ENCODE data around the gene SMARCB1.

SMARCB1 gene

DNA sequence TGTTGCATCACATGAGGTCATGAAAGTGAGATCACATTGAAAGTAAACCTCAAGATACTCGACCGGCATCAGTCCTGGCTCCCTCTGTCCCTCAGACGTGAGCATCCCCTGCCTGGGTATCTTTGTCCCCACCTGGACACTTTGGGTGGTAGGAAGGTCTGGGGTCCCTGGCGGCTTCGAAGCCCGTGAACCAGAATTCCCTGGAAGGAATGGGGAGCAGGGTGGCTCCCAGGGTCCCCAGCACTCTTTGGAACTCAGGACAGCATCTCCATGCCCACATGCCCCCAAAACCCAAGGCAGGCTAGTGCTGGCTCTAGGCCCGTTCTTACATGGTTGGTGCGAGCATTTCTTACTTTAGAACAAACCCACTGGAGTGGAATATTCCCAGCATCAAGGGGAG lies 44.5 kb downstream of the SMARCB1 start:
- H3K9me2 ChIP-seq (replicated peaks; ENCODE audit: insufficient read depth, low read length): no peaks in the 10 kb centered on the region
- H3K79me2 ChIP-seq (ENCODE audit: low read length): peaks cover 56% of the 10 kb centered on the region
- 0 out of 2 replicates have a peak, but pooled peaks cover 3% of the 10 kb centered on the region for H3K36me3 ChIP-seq (replicated peaks; ENCODE audit: insufficient read depth, low read length)
- H3K4me2 ChIP-seq (ENCODE audit: low read depth, low read length): no peak overlapping the region
- H3K9me3 ChIP-seq (replicated peaks; ENCODE audit: insufficient read depth, low read length): no peaks in the 10 kb centered on the region
- H3K27ac ChIP-seq (ENCODE audit: low read length): no peak overlapping the region
- DNase-seq: no peak
- TF ChIP-seq CTCF (IDR thresholded peaks at IDR 0.05; ENCODE audit: low read length): no peak
- no peak for TF ChIP-seq EZH2phosphoT487 (IDR thresholded peaks at IDR 0.05; ENCODE audit: low read length)
- no peak for TF ChIP-seq EZH2 (optimal IDR thresholded peaks at IDR 0.05; ENCODE audit: low read depth, low read length)
- H3K4me3 ChIP-seq (ENCODE audit: low read length): no peak overlapping the region
- H3K4me1 ChIP-seq (ENCODE audit: low read length): peaks cover 6% of the 10 kb centered on the region
- peaks cover 7% of the 10 kb centered on the region for H3F3A ChIP-seq (ENCODE audit: insufficient read depth, low read length)
- no peak overlapping the region for H3K9ac ChIP-seq (ENCODE audit: low read length)
- no peaks in the 10 kb centered on the region for H3K27me3 ChIP-seq (replicated peaks; ENCODE audit: insufficient read depth, low read length)
- no peaks in the 10 kb centered on the region for H4K20me1 ChIP-seq (ENCODE audit: insufficient read depth, low read length)
- H2AFZ ChIP-seq (ENCODE audit: low read length): no peak overlapping the region

DNA sequence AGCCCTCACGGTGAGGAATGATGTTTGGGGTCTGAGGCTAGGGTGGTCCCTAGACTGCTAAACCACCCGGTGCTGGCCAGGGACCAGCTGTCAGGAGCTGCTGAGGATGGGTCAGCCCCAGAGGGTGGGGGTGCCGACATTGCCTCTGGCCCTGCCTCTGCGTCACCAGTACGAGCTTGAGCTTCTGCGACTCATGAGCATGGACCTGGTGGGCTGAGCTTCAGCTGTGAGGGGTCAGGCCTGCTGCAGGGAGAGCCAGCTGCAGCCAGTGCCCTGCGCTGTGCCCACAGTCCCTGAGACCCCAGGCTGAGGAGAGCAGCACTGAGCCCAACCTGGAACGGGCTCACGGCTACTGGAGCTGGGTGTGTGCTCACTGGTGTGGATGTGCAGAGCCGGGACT lies 45.0 kb downstream of the SMARCB1 start:
- peaks cover 12% of the 10 kb centered on the region for H3F3A ChIP-seq (ENCODE audit: insufficient read depth, low read length)
- no peak for TF ChIP-seq CTCF (IDR thresholded peaks at IDR 0.05; ENCODE audit: low read length)
- TF ChIP-seq EZH2phosphoT487 (IDR thresholded peaks at IDR 0.05; ENCODE audit: low read length): no peak
- TF ChIP-seq EZH2 (optimal IDR thresholded peaks at IDR 0.05; ENCODE audit: low read depth, low read length): no peak
- H3K27ac ChIP-seq (ENCODE audit: low read length): no peak overlapping the region
- no peaks in the 10 kb centered on the region for H3K9me2 ChIP-seq (replicated peaks; ENCODE audit: insufficient read depth, low read length)
- H4K20me1 ChIP-seq (ENCODE audit: insufficient read depth, low read length): no peaks in the 10 kb centered on the region
- H3K4me2 ChIP-seq (ENCODE audit: low read depth, low read length): no peak overlapping the region
- no peaks in the 10 kb centered on the region for H3K27me3 ChIP-seq (replicated peaks; ENCODE audit: insufficient read depth, low read length)
- no peak overlapping the region for H2AFZ ChIP-seq (ENCODE audit: low read length)
- H3K79me2 ChIP-seq (ENCODE audit: low read length): peaks cover 61% of the 10 kb centered on the region
- 0 out of 2 replicates have a peak, but pooled peaks cover 3% of the 10 kb centered on the region for H3K36me3 ChIP-seq (replicated peaks; ENCODE audit: insufficient read depth, low read length)
- no peak overlapping the region for H3K9ac ChIP-seq (ENCODE audit: low read length)
- H3K4me1 ChIP-seq (ENCODE audit: low read length): peaks cover 12% of the 10 kb centered on the region
- H3K9me3 ChIP-seq (replicated peaks; ENCODE audit: insufficient read depth, low read length): no peaks in the 10 kb centered on the region
- DNase-seq: no peak
- no peak overlapping the region for H3K4me3 ChIP-seq (ENCODE audit: low read length)

GRCh38 chr22:23832226-23833016 lies 45.7 kb downstream of the SMARCB1 start:
- H3K4me1 ChIP-seq (ENCODE audit: low read length): peaks cover 18% of the 10 kb centered on the region
- no peak overlapping the region for H3K4me3 ChIP-seq (ENCODE audit: low read length)
- no peak overlapping the region for H2AFZ ChIP-seq (ENCODE audit: low read length)
- H3K9me3 ChIP-seq (replicated peaks; ENCODE audit: insufficient read depth, low read length): no peaks in the 10 kb centered on the region
- no peak overlapping the region for H3K9ac ChIP-seq (ENCODE audit: low read length)
- no peaks in the 10 kb centered on the region for H4K20me1 ChIP-seq (ENCODE audit: insufficient read depth, low read length)
- H3F3A ChIP-seq (ENCODE audit: insufficient read depth, low read length): peaks cover 12% of the 10 kb centered on the region
- no peak overlapping the region for H3K27ac ChIP-seq (ENCODE audit: low read length)
- H3K36me3 ChIP-seq (replicated peaks; ENCODE audit: insufficient read depth, low read length): 0 out of 2 replicates have a peak, but pooled peaks cover 3% of the 10 kb centered on the region
- TF ChIP-seq EZH2 (optimal IDR thresholded peaks at IDR 0.05; ENCODE audit: low read depth, low read length) (no peak), EZH2phosphoT487 (IDR thresholded peaks at IDR 0.05; ENCODE audit: low read length) (no peak), CTCF (IDR thresholded peaks at IDR 0.05; ENCODE audit: low read length) (no peak)
- H3K4me2 ChIP-seq (ENCODE audit: low read depth, low read length): no peak overlapping the region
- peaks cover 68% of the 10 kb centered on the region for H3K79me2 ChIP-seq (ENCODE audit: low read length)
- DNase-seq: no peak
- H3K27me3 ChIP-seq (replicated peaks; ENCODE audit: insufficient read depth, low read length): no peaks in the 10 kb centered on the region
- no peaks in the 10 kb centered on the region for H3K9me2 ChIP-seq (replicated peaks; ENCODE audit: insufficient read depth, low read length)
